Activated CD4-positive, alpha-beta memory T cell treated with anti-CD3 and anti-CD28 coated beads for 36 hours (primary cell): ENCODE results near the gene RHEBL1. TPM values are rescaled to one million over a fixed set of nuclear protein-coding genes. Genes with fewer than 3 reads are reported as not detected.

ENCODE experiments used
- CTCF ChIA-PET: fragments of 350-600 bp; sonication (Branson Sonifier 250); formaldehyde crosslinking; loops from one replicate; lab custom pipeline; 2021; ENCODE audit warnings: antibody characterized with exemption, inconsistent platforms; lab: Charles Lee
- POLR2A ChIA-PET: fragments of 350-600 bp; sonication (Branson Sonifier 250); formaldehyde crosslinking; loops from one replicate; lab custom pipeline; 2021; ENCODE audit warnings: antibody characterized with exemption; lab: Charles Lee
- DNase-seq: peaks from one replicate; pipeline ENCODE4 v3.0.0-alpha.2; 2020
- H3K27ac Mint-ChIP-seq: one replicate; pipeline ENCODE4 v1.8.0; 2021; ENCODE audit warnings: mixed read lengths
- H3K27me3 Mint-ChIP-seq: one replicate; pipeline ENCODE4 v1.8.0; 2021; ENCODE audit warnings: mixed read lengths
- H3K36me3 Mint-ChIP-seq: one replicate; pipeline ENCODE4 v1.8.0; 2021; ENCODE audit warnings: mixed read lengths
- H3K4me1 Mint-ChIP-seq: one replicate; pipeline ENCODE4 v1.8.0; 2021; ENCODE audit warnings: low read depth, mixed read lengths
- H3K4me3 Mint-ChIP-seq: one replicate; pipeline ENCODE4 v1.8.0; 2021; ENCODE audit warnings: mild to moderate bottlenecking, mixed read lengths
- H3K9me3 Mint-ChIP-seq: one replicate; pipeline ENCODE4 v1.8.0; 2021; ENCODE audit warnings: mixed read lengths
- intact Hi-C: fragments of 100-400 bp; cut with micrococcal nuclease; formaldehyde crosslinking; loops from one replicate; pipeline ENCODE4 v1.15.1; 2023
- total RNA-seq, 2 experiments: library from RNA; stranded (reverse); gene quantifications; one replicate each; pipeline ENCODE4 v1.2.3, GENCODE V29; 2021

Gene RHEBL1
- total RNA-seq, 2 experiments from 2014 or later, result 15.6 to 16.1 TPM

GRCh38 chr12:49098035-49098451 lies 28.3 kb upstream of the RHEBL1 start:
- peak; percentile 73 for DNase-seq
- Mint-ChIP-seq H3K4me3 (no peak overlapping the region), H3K9me3 (no peaks in the 10 kb centered on the region), H3K27ac (no peak overlapping the region), H3K4me1 (peaks cover 12% of the 10 kb centered on the region), H3K36me3 (peaks cover 18% of the 10 kb centered on the region), H3K27me3 (peaks cover 20% of the 10 kb centered on the region)
- ChIA-PET CTCF (interaction anchor here (0.6 to 11.5 kb wide), 31 partner anchors 8 to 191 kb away, joined by 3 to 256 read pairs (median 5); partner anchors contain the start of genes KMT2D, LMBR1L, RHEBL1 and TUBA1A), POLR2A (interaction anchor here (0.6 to 1.3 kb wide), 3 partner anchors 33 to 79 kb away, joined by 3 to 4 read pairs (median 4); partner anchors contain the start of gene TUBA1B)
- intact Hi-C loops, result no loop called here

- no peak for DNase-seq
- Mint-ChIP-seq H3K27ac (no peak overlapping the region), H3K27me3 (peaks cover 26% of the 10 kb centered on the region), H3K36me3 (peaks cover 18% of the 10 kb centered on the region), H3K4me3 (no peak overlapping the region), H3K9me3 (no peaks in the 10 kb centered on the region), H3K4me1 (peaks cover 14% of the 10 kb centered on the region)
- ChIA-PET POLR2A (interaction anchor here (1.3 kb wide), 1 partner anchor 33 kb away, joined by 4 read pairs; no protein-coding TSS in a partner anchor), CTCF (interaction anchor here (1.0 to 11.5 kb wide), 15 partner anchors 9 to 128 kb away, joined by 3 to 256 read pairs (median 6); partner anchors contain the start of genes KMT2D, LMBR1L, RHEBL1 and TUBA1A)
- intact Hi-C loops, result no loop called here
Measured at GRCh38 chr12:49097381-49097780, 27.6 kb upstream of the RHEBL1 start.

GRCh38 chr12:49094975-49095365 lies 25.2 kb upstream of the RHEBL1 start:
- ChIA-PET POLR2A (interaction anchor here (0.6 to 3.2 kb wide), 2 partner anchors 36 to 140 kb away, joined by 3 to 11 read pairs; partner anchors contain the start of gene TUBA1B), CTCF (interaction anchor here (1.0 to 11.5 kb wide), 10 partner anchors 8 to 280 kb away, joined by 3 to 256 read pairs (median 4); partner anchors contain the start of genes RHEBL1 and TUBA1B)
- Mint-ChIP-seq H3K4me1 (peaks cover 35% of the 10 kb centered on the region), H3K4me3 (no peak overlapping the region), H3K36me3 (peaks cover 8% of the 10 kb centered on the region), H3K27me3 (peaks cover 47% of the 10 kb centered on the region), H3K9me3 (no peaks in the 10 kb centered on the region), H3K27ac (no peak overlapping the region)
- intact Hi-C loops, result loop anchor here (5.0 kb wide), 1 partner anchor 113 kb away; no protein-coding TSS in a partner anchor
- DNase-seq, result no peak

- intact Hi-C loops, result loop anchor here (5.0 kb wide), 1 partner anchor 112 kb away; no protein-coding TSS in a partner anchor
- DNase-seq, result no peak
- POLR2A ChIA-PET, result interaction anchor here (0.6 to 3.2 kb wide), 4 partner anchors 30 to 141 kb away, joined by 3 to 11 read pairs (median 6); partner anchors contain the start of genes TUBA1B and WNT1
- Mint-ChIP-seq H3K4me1 (peaks cover 39% of the 10 kb centered on the region), H3K9me3 (no peaks in the 10 kb centered on the region), H3K36me3 (peaks cover 7% of the 10 kb centered on the region), H3K27ac (no peak within 1 kb of the TSS), H3K4me3 (no peak within 1 kb of the TSS), H3K27me3 (peaks cover 51% of the 10 kb centered on the region)
- CTCF ChIA-PET, result interaction anchor here (0.6 to 11.5 kb wide), 14 partner anchors 8 to 279 kb away, joined by 3 to 256 read pairs (median 4); partner anchors contain the start of genes RHEBL1 and TUBA1B
Measured at GRCh38 chr12:49094160-49094974, 24.6 kb upstream of the RHEBL1 start, which contains the start of gene DHH. TSS of gene DHH (minus strand) at chr12:49094801. CDS start at chr12:49094512, 289 bp downstream.

- Mint-ChIP-seq H3K4me1 (peaks cover 40% of the 10 kb centered on the region), H3K27ac (no peak overlapping the region), H3K9me3 (no peaks in the 10 kb centered on the region), H3K36me3 (peaks cover 5% of the 10 kb centered on the region), H3K27me3 (peaks cover 56% of the 10 kb centered on the region), H3K4me3 (no peak overlapping the region)
- intact Hi-C loops, result loop anchor here (5.0 kb wide), 1 partner anchor 111 kb away; no protein-coding TSS in a partner anchor
- ChIA-PET POLR2A (interaction anchor here (1.0 to 3.2 kb wide), 3 partner anchors 30 to 116 kb away, joined by 4 to 11 read pairs (median 7); partner anchors contain the start of genes TUBA1B and WNT1), CTCF (interaction anchor here (0.6 to 11.5 kb wide), 11 partner anchors 9 to 106 kb away, joined by 3 to 256 read pairs (median 4); partner anchors contain the start of genes RHEBL1 and TUBA1B)
- no peak for DNase-seq
Measured at GRCh38 chr12:49093792-49094159, 24.0 kb upstream of the RHEBL1 start.

GRCh38 chr12:49092816-49093406 lies 23.1 kb upstream of the RHEBL1 start:
- Mint-ChIP-seq H3K9me3 (no peaks in the 10 kb centered on the region), H3K27ac (no peak overlapping the region), H3K27me3 (peaks cover 61% of the 10 kb centered on the region), H3K36me3 (peaks cover 4% of the 10 kb centered on the region), H3K4me3 (no peak overlapping the region), H3K4me1 (peaks cover 49% of the 10 kb centered on the region)
- intact Hi-C loops, result loop anchor here (1.0 to 5.0 kb wide), 2 partner anchors 29 to 111 kb away; no protein-coding TSS in a partner anchor
- DNase-seq, result no peak
- ChIA-PET POLR2A (interaction anchor here (0.6 to 3.2 kb wide), 5 partner anchors 29 to 182 kb away, joined by 3 to 11 read pairs (median 5); partner anchors contain the start of genes TUBA1B and WNT1), CTCF (interaction anchor here (0.6 to 11.5 kb wide), 16 partner anchors 7 to 255 kb away, joined by 3 to 256 read pairs (median 4); partner anchors contain the start of genes RHEBL1, TUBA1B and WNT1)

GRCh38 chr12:49092086-49092815 lies 22.5 kb upstream of the RHEBL1 start:
- Mint-ChIP-seq H3K27ac (no peak overlapping the region), H3K27me3 (peaks cover 61% of the 10 kb centered on the region), H3K36me3 (peaks cover 3% of the 10 kb centered on the region), H3K9me3 (no peaks in the 10 kb centered on the region), H3K4me3 (no peak overlapping the region), H3K4me1 (peaks cover 53% of the 10 kb centered on the region)
- peak; percentile 78 for DNase-seq
- ChIA-PET POLR2A (interaction anchor here (0.6 to 3.2 kb wide), 5 partner anchors 28 to 182 kb away, joined by 3 to 11 read pairs (median 5); partner anchors contain the start of gene TUBA1B), CTCF (interaction anchor here (0.6 to 11.5 kb wide), 16 partner anchors 8 to 256 kb away, joined by 3 to 256 read pairs (median 4); partner anchors contain the start of genes RHEBL1, TUBA1B and WNT1)
- intact Hi-C loops, result loop anchor here (1.0 to 5.0 kb wide), 2 partner anchors 28 to 110 kb away; no protein-coding TSS in a partner anchor

- Mint-ChIP-seq H3K4me3 (no peak overlapping the region), H3K27ac (no peak overlapping the region), H3K36me3 (peaks cover 3% of the 10 kb centered on the region), H3K4me1 (peaks cover 53% of the 10 kb centered on the region), H3K9me3 (no peaks in the 10 kb centered on the region), H3K27me3 (peaks cover 62% of the 10 kb centered on the region)
- DNase-seq, result no peak
- ChIA-PET CTCF (interaction anchor here (1.1 to 11.5 kb wide), 12 partner anchors 9 to 136 kb away, joined by 3 to 256 read pairs (median 6); partner anchors contain the start of genes RHEBL1 and WNT1), POLR2A (interaction anchor here (0.6 to 3.2 kb wide), 3 partner anchors 28 to 144 kb away, joined by 5 to 11 read pairs (median 7); partner anchors contain the start of gene TUBA1B)
- intact Hi-C loops, result loop anchor here (1.0 to 5.0 kb wide), 2 partner anchors 27 to 109 kb away; no protein-coding TSS in a partner anchor
Measured at GRCh38 chr12:49091836-49092085, 22.0 kb upstream of the RHEBL1 start.

GRCh38 chr12:49091056-49091835 lies 21.5 kb upstream of the RHEBL1 start:
- H3K4me3 Mint-ChIP-seq, result no peak overlapping the region
- ChIA-PET CTCF (interaction anchor here (1.1 to 11.5 kb wide), 10 partner anchors 9 to 113 kb away, joined by 3 to 256 read pairs (median 6); partner anchors contain the start of genes RHEBL1 and WNT1), POLR2A (no interaction called here)
- peaks cover 64% of the 10 kb centered on the region for H3K27me3 Mint-ChIP-seq
- no peaks in the 10 kb centered on the region for H3K9me3 Mint-ChIP-seq
- intact Hi-C loops, result loop anchor here (5.0 kb wide), 1 partner anchor 109 kb away; no protein-coding TSS in a partner anchor
- no peaks in the 10 kb centered on the region for H3K36me3 Mint-ChIP-seq
- no peak overlapping the region for H3K27ac Mint-ChIP-seq
- DNase-seq, result no peak
- peaks cover 55% of the 10 kb centered on the region for H3K4me1 Mint-ChIP-seq
